Stimulated activated naive CD4-positive, alpha-beta T cell treated with Interleukin-2 at 50 U/mL for 16 hours (primary cell): ENCODE results near the gene STAT5B.
A peak's percentile ranks its signal among the peaks of the same experiment; 100 is the strongest.
"Not testable (repeated sequence)": the region's sequence is repeated elsewhere in the genome, so short reads cannot be mapped to it uniquely, and the experiment has no call there.

Experiments used
- DNase-seq: peaks from one replicate; lab custom pipeline; 2025; lab: John Stamatoyannopoulos, UW

The STAT5B gene

GRCh38 chr17:42276359-42276608 lies at the start of gene STAT5B:
Gene STAT5B (minus strand): TSS chr17:42276391. CDS start chr17:42232127, 44,264 bp downstream.
- DNase-seq = peak; percentile 49

- DNase-seq = no peak
These were observed 48.8 kb upstream of the STAT5B start for GRCh38 chr17:42325026-42325425.

GRCh38 chr17:42323268-42323773 lies 47.1 kb upstream of the STAT5B start:
- DNase-seq = no peak

GRCh38 chr17:42322382-42323267 lies 46.4 kb upstream of the STAT5B start:
- peak; percentile 91 for DNase-seq

- no peak for DNase-seq
These were observed 45.4 kb upstream of the STAT5B start for GRCh38 chr17:42321555-42321954.

- DNase-seq = not testable (repeated sequence)
These were observed 41.8 kb upstream of the STAT5B start for GRCh38 chr17:42317967-42318366.

- no peak for DNase-seq
These were observed 41.2 kb upstream of the STAT5B start for GRCh38 chr17:42317266-42317845.

GRCh38 chr17:42316755-42317154 lies 40.6 kb upstream of the STAT5B start:
- DNase-seq = no peak

GRCh38 chr17:42315402-42316156 lies 39.4 kb upstream of the STAT5B start:
- no peak for DNase-seq

- no peak for DNase-seq
These were observed 37.8 kb upstream of the STAT5B start for GRCh38 chr17:42313773-42314566.

- no peak for DNase-seq
These were observed 37.2 kb upstream of the STAT5B start for GRCh38 chr17:42313389-42313772.

- DNase-seq = peak; percentile 71
These were observed 36.3 kb upstream of the STAT5B start for GRCh38 chr17:42312285-42313130.

- DNase-seq = no peak
These were observed 35.8 kb upstream of the STAT5B start for GRCh38 chr17:42312035-42312284.

GRCh38 chr17:42311240-42312034 lies 35.2 kb upstream of the STAT5B start:
- no peak for DNase-seq

GRCh38 chr17:42310787-42311215 lies 34.6 kb upstream of the STAT5B start:
- DNase-seq = no peak

- no peak for DNase-seq
These were observed 34.0 kb upstream of the STAT5B start for GRCh38 chr17:42309986-42310786.

GRCh38 chr17:42309142-42309541 lies 33.0 kb upstream of the STAT5B start:
- no peak for DNase-seq

GRCh38 chr17:42308446-42308845 lies 32.3 kb upstream of the STAT5B start:
- DNase-seq = no peak

- no peak for DNase-seq
These were observed 31.3 kb upstream of the STAT5B start for GRCh38 chr17:42307362-42307927.

- no peak for DNase-seq
These were observed 30.1 kb upstream of the STAT5B start for GRCh38 chr17:42306385-42306667.
